ENCODE data around the gene PCNT.
"Not testable (repeated sequence)": the region's sequence is repeated elsewhere in the genome, so short reads cannot be mapped to it uniquely, and the experiment has no call there.

Gene PCNT

GRCh38 chr21:46458315-46459023, 134.5 kb downstream of the PCNT start, which contains the start of gene DIP2A:
Gene DIP2A (plus strand): TSS chr21:46458891. CDS start chr21:46459132, 241 bp downstream.
- peak; percentile 88 for DNase-seq

GRCh38 chr21:46459024-46459355, 135.0 kb downstream of the PCNT start:
- DNase-seq, result no peak

- DNase-seq, result no peak
These were observed 135.6 kb downstream of the PCNT start for GRCh38 chr21:46459356-46460112.

- DNase-seq, result no peak
These were observed 138.0 kb downstream of the PCNT start for GRCh38 chr21:46461909-46462308.

GRCh38 chr21:46465153-46465552, 141.2 kb downstream of the PCNT start:
- not testable (repeated sequence) for DNase-seq

GRCh38 chr21:46465651-46466050, 141.7 kb downstream of the PCNT start:
- DNase-seq, result no peak

- no peak for DNase-seq
These were observed 144.3 kb downstream of the PCNT start for GRCh38 chr21:46468108-46468774.

- DNase-seq, result no peak
These were observed 145.3 kb downstream of the PCNT start for GRCh38 chr21:46469275-46469674.

GRCh38 chr21:46471514-46471913, 147.6 kb downstream of the PCNT start:
- no peak for DNase-seq

- DNase-seq, result no peak
These were observed 148.3 kb downstream of the PCNT start for GRCh38 chr21:46472246-46472645.

GRCh38 chr21:46474382-46474781, 150.4 kb downstream of the PCNT start:
- DNase-seq, result no peak

GRCh38 chr21:46475296-46475695, 151.3 kb downstream of the PCNT start:
- DNase-seq, result no peak

- no peak for DNase-seq
These were observed 153.8 kb downstream of the PCNT start for GRCh38 chr21:46477765-46478164.

- no peak for DNase-seq
These were observed 155.0 kb downstream of the PCNT start for GRCh38 chr21:46478910-46479309.

- DNase-seq, result no peak
These were observed 156.5 kb downstream of the PCNT start for GRCh38 chr21:46480466-46480865.

- DNase-seq, result no peak
These were observed 158.4 kb downstream of the PCNT start for GRCh38 chr21:46482225-46482845.

- DNase-seq, result no peak
These were observed 158.9 kb downstream of the PCNT start for GRCh38 chr21:46482846-46483231.

- no peak for DNase-seq
These were observed 159.6 kb downstream of the PCNT start for GRCh38 chr21:46483300-46484295.

GRCh38 chr21:46486481-46487126, 162.6 kb downstream of the PCNT start:
- no peak for DNase-seq

GRCh38 chr21:46489162-46489663, 165.3 kb downstream of the PCNT start:
- DNase-seq, result no peak

GRCh38 chr21:46489800-46490199, 165.8 kb downstream of the PCNT start:
- no peak for DNase-seq
